WERI-Rb-1 (cell line): ENCODE measurements around the gene MYO5A.
"Not testable (repeated sequence)": the region's sequence is repeated elsewhere in the genome, so short reads cannot be mapped to it uniquely, and the experiment has no call there.

Experiments
- DNase-seq: peaks from one replicate; pipeline ENCODE4 v3.0.0-alpha.2; 2020
- H3K27ac ChIP-seq: fragments of 250-450 bp; sonication (Bioruptor Pico); 2 replicates; pipeline ENCODE4 v1.5.1; 2020; ENCODE audit warnings: mild to moderate bottlenecking, moderate library complexity
- H3K27me3 ChIP-seq: fragments of 250-450 bp; sonication (Bioruptor Pico); 2 replicates; pipeline ENCODE4 v1.5.1; 2021; ENCODE audit warnings: mild to moderate bottlenecking, low read depth, moderate library complexity; ENCODE audit not compliant: insufficient read depth, severe bottlenecking
- H3K36me3 ChIP-seq: fragments of 250-450 bp; sonication (Bioruptor Pico); 2 replicates; pipeline ENCODE4 v1.5.1; 2020; ENCODE audit warnings: mild to moderate bottlenecking, moderate library complexity
- H3K4me3 ChIP-seq: 2 replicates; pipeline ENCODE4 v1.5.1; 2011; ENCODE audit warnings: low read depth, mild to moderate bottlenecking, control low read depth, low read length
- H3K9me3 ChIP-seq: fragments of 250-450 bp; sonication (Bioruptor Pico); 2 replicates; pipeline ENCODE4 v1.5.1; 2021; ENCODE audit warnings: mild to moderate bottlenecking, moderate library complexity; ENCODE audit not compliant: severe bottlenecking
- TF ChIP-seq, protein P1 (sequence below): IDR thresholded peaks from 2 replicates; pipeline ENCODE4 v1.5.1; 2011; ENCODE audit warnings: low read depth, mild to moderate bottlenecking, control low read depth, inconsistent platforms, low read length

Gene MYO5A

GRCh38 chr15:52496175-52496574, 32.5 kb downstream of the MYO5A start:
- Histone ChIP-seq H3K27me3 (no peaks in the 10 kb centered on the region), H3K4me3 (no peak overlapping the region), H3K9me3 (no peaks in the 10 kb centered on the region), H3K36me3 (no peaks in the 10 kb centered on the region), H3K27ac (no peak overlapping the region)
- no peak for DNase-seq
- TF ChIP-seq, protein P1, sequence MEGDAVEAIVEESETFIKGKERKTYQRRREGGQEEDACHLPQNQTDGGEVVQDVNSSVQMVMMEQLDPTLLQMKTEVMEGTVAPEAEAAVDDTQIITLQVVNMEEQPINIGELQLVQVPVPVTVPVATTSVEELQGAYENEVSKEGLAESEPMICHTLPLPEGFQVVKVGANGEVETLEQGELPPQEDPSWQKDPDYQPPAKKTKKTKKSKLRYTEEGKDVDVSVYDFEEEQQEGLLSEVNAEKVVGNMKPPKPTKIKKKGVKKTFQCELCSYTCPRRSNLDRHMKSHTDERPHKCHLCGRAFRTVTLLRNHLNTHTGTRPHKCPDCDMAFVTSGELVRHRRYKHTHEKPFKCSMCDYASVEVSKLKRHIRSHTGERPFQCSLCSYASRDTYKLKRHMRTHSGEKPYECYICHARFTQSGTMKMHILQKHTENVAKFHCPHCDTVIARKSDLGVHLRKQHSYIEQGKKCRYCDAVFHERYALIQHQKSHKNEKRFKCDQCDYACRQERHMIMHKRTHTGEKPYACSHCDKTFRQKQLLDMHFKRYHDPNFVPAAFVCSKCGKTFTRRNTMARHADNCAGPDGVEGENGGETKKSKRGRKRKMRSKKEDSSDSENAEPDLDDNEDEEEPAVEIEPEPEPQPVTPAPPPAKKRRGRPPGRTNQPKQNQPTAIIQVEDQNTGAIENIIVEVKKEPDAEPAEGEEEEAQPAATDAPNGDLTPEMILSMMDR = no peak

- H3K27me3 ChIP-seq = no peaks in the 10 kb centered on the region
- H3K36me3 ChIP-seq = no peaks in the 10 kb centered on the region
- H3K9me3 ChIP-seq = no peaks in the 10 kb centered on the region
- no peak overlapping the region for H3K27ac ChIP-seq
- TF ChIP-seq, protein P1 = no peak
- DNase-seq = no peak
- no peak overlapping the region for H3K4me3 ChIP-seq
Observed at GRCh38 chr15:52495125-52495524, 33.6 kb downstream of the MYO5A start.

GRCh38 chr15:52493968-52494367, 34.7 kb downstream of the MYO5A start:
- no peak for DNase-seq
- Histone ChIP-seq H3K9me3 (no peaks in the 10 kb centered on the region), H3K36me3 (no peaks in the 10 kb centered on the region), H3K27me3 (no peaks in the 10 kb centered on the region), H3K27ac (no peak overlapping the region), H3K4me3 (no peak overlapping the region)
- TF ChIP-seq, protein P1 = no peak

DNA sequence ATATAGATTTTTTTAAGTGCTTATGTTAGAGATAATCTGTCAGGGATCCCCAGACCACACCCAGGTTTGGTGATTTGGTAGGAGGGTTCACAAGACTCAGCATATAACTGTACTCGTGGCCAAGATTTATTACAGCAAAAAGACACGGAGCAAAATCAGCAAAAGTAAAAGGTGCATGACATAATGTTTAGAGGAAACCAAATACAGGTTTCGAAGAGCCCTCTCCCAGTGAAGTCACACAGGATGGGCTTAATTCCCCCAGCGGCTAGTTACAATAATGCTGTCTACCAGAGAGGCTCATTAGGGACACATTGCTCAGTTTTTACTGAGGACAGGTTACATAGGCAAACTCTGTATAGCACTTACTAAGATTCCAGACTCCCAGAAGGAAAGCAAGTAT, 36.5 kb downstream of the MYO5A start:
- Histone ChIP-seq H3K4me3 (no peak overlapping the region), H3K36me3 (no peaks in the 10 kb centered on the region), H3K27ac (no peak overlapping the region), H3K27me3 (no peaks in the 10 kb centered on the region), H3K9me3 (no peaks in the 10 kb centered on the region)
- TF ChIP-seq, protein P1 = no peak
- DNase-seq = no peak

- Histone ChIP-seq H3K27ac (no peak overlapping the region), H3K36me3 (no peaks in the 10 kb centered on the region), H3K9me3 (no peaks in the 10 kb centered on the region), H3K4me3 (no peak overlapping the region), H3K27me3 (no peaks in the 10 kb centered on the region)
- no peak for DNase-seq
- TF ChIP-seq, protein P1 = no peak
Observed at GRCh38 chr15:52491472-52491871, 37.2 kb downstream of the MYO5A start.

GRCh38 chr15:52489430-52489829, 39.2 kb downstream of the MYO5A start:
- H3K4me3 ChIP-seq, H3K36me3 ChIP-seq, DNase-seq, H3K9me3 ChIP-seq, H3K27ac ChIP-seq, H3K27me3 ChIP-seq: not testable (repeated sequence)
